Measurements from ENCODE around the gene RHCG.
"Not testable (repeated sequence)": the region's sequence is repeated elsewhere in the genome, so short reads cannot be mapped to it uniquely, and the experiment has no call there.

The RHCG gene

DNA sequence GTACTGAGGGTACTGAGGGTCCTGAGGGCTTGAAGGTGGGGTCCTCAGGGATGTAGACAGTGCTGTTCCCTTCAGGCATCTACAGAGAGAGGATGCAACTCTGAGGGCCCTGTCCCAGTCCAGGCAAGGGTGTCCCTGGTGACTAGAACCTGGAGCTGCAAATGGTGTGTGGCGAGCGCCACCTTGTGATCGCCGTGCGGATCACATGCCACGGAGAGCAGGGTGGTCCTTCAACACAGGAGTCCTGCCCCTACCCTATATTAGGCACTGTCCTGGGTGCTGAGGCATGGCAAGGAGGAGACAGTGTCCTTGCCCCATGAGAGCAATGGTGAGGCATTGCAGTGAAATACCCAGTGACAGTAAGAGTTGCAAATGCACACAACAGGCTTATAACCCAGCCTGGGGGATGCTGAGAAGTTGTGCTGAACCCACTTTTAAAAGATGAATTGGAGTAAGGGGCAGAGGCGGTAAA, 23.6 kb downstream of the RHCG start:
- H3K27ac ChIP-seq (ENCODE audit: low read depth, low read length), result no peak overlapping the region

DNA sequence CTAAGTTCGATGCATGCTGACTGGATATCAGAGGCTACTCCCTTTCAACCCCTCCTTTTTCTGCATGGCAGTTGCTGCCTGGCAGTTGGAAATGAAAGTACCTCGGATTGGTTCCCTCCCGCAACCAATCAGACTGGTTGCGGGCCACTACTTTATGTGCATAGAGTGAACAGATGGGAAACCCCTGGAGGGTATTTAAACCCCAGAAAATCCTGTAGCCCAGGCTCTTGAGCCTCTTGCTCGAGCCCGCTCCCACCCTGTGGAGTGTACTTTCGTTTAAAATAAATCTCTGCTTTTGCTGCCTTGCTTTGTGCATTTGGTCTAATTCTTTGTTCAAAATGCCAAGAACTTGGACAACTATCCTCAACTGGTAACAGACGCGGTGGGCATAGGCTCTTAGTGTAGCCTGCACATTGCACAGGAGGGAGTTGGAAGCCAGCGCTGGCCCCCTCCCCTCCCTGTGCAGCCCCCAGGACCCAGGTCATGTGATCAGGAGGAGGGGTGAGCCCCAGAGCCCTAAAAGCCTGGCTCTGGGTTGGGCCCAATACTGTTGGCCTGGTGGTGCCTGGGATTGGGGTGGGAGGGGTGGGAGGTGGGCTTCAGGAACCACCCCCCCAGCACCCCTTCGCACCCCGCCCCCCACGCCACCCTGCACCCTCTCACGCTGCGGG, 26.8 kb downstream of the RHCG start:
- peaks cover 22% of the 10 kb centered on the region for H3K4me1 ChIP-seq (ENCODE audit: control insufficient read depth, insufficient read depth, low read length)
- no peaks in the 10 kb centered on the region for H3K9me3 ChIP-seq (ENCODE audit: control insufficient read depth, insufficient read depth, low read length)
- peaks cover 7% of the 10 kb centered on the region for H3K27me3 ChIP-seq (ENCODE audit: control insufficient read depth, insufficient read depth, low read length)
- no peaks in the 10 kb centered on the region for H3K36me3 ChIP-seq (ENCODE audit: control insufficient read depth, insufficient read depth, low read length)
- H3K4me3 ChIP-seq (ENCODE audit: low read depth, low read length), result peak overlapping the region; percentile 30; the same call in 1 of the 2 replicates
- peak overlapping the region; percentile 83 for H3K27ac ChIP-seq (ENCODE audit: low read depth, low read length)
- peak overlapping the region; percentile 53 for H3K9ac ChIP-seq (ENCODE audit: low read depth, low read length)

More for the DNA sequence above, 23.6 kb downstream of the RHCG start:
- Histone ChIP-seq H3K4me1 (ENCODE audit: control insufficient read depth, insufficient read depth, low read length) (peaks cover 22% of the 10 kb centered on the region), H3K9me3 (ENCODE audit: control insufficient read depth, insufficient read depth, low read length) (no peaks in the 10 kb centered on the region), H3K36me3 (ENCODE audit: control insufficient read depth, insufficient read depth, low read length) (no peaks in the 10 kb centered on the region), H3K27me3 (ENCODE audit: control insufficient read depth, insufficient read depth, low read length) (peaks cover 10% of the 10 kb centered on the region), H3K9ac (ENCODE audit: low read depth, low read length) (no peak overlapping the region), H3K4me3 (ENCODE audit: low read depth, low read length) (no peak overlapping the region)

DNA sequence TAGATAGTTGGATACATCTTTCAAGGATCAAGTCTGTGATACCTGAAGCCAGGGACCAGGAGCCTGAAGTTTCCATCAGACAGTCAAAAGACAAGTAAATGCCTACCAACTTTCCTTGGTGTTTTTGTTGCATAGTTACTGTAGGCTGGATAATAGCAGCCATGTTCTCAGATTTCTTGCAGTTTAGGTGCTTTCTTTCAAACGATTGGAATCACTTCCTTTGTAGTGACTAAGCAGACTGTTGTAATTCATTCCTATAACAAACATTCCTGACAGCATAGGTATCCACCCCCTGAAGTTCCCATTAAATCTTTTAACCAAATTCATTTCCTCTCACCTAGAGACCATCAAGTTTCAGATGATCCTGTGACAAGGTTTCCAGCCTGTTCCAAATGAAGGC, 27.6 kb downstream of the RHCG start:
- peak overlapping the region; percentile 53 for H3K9ac ChIP-seq (ENCODE audit: low read depth, low read length)
- H3K4me1 ChIP-seq (ENCODE audit: control insufficient read depth, insufficient read depth, low read length), result peaks cover 22% of the 10 kb centered on the region
- not testable (repeated sequence) for H3K9me3 ChIP-seq (ENCODE audit: control insufficient read depth, insufficient read depth, low read length); H3K27me3 ChIP-seq (ENCODE audit: control insufficient read depth, insufficient read depth, low read length); H3K36me3 ChIP-seq (ENCODE audit: control insufficient read depth, insufficient read depth, low read length)
- 0 out of 2 replicates have a peak overlapping the region, but pooled peaks have one; percentile 13 for H3K4me3 ChIP-seq (ENCODE audit: low read depth, low read length)
- H3K27ac ChIP-seq (ENCODE audit: low read depth, low read length), result peak overlapping the region; percentile 83

DNA sequence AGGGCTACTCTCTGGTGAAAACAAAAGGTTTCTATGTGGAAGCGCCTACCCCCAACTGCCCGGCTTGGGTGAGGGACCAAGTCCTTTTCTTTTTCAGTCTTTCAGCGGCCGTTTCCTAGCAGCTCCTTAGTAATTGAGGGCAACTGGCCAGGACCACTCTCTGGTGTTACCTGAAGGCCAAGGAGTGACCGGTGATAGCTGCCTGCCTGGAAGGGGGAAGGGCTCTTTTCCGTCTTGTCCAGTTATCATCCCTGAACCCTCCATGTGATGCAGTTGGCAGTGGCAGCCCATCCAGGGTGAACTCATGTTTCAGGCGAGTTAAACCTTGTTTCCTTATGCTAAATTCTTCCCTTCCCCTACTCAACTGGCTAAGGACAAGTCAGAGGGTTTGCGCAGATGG, 33.3 kb downstream of the RHCG start:
- Histone ChIP-seq H3K27me3 (ENCODE audit: control insufficient read depth, insufficient read depth, low read length) (peaks cover 50% of the 10 kb centered on the region), H3K4me3 (ENCODE audit: low read depth, low read length) (no peak overlapping the region), H3K36me3 (ENCODE audit: control insufficient read depth, insufficient read depth, low read length) (no peaks in the 10 kb centered on the region), H3K4me1 (ENCODE audit: control insufficient read depth, insufficient read depth, low read length) (peaks cover 17% of the 10 kb centered on the region; the same call in 1 of the 2 replicates), H3K9ac (ENCODE audit: low read depth, low read length) (no peak overlapping the region), H3K9me3 (ENCODE audit: control insufficient read depth, insufficient read depth, low read length) (no peaks in the 10 kb centered on the region), H3K27ac (ENCODE audit: low read depth, low read length) (no peak overlapping the region)

DNA sequence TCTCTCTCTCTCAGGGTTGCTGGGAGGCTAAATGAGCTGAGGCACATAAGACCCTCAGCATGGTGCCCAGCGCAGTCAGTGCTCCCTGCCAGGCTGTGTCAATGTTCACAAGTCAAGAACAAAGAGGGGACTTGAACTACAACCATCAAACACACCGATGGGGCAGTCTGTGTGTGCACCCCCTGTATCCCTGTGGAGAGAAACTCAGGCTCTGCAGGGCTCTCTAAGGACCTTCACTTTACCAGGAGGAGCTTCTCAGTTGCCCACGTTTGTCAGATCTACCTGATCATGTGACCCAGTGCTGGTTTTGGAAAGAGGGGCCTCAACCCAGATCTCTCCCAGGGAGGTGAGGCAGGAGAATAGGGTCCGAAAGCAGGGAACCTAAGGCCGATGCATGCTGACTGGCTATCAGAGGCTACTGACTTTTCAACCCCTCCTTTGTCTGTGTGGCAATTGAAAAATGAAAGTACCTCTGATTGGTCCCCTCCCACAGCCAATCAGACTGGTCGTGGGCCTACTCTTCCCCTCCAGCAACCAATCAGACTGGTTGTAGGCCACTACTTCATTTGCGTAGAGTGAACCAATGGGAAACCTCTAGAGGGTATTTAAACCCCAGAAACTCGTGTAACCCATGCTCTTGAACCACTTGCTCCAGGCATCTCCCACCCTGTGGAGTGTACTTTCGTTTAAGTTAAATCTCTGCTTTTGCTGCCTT, 34.0 kb downstream of the RHCG start:
- Histone ChIP-seq H3K27ac (ENCODE audit: low read depth, low read length) (no peak overlapping the region), H3K4me3 (ENCODE audit: low read depth, low read length) (no peak overlapping the region), H3K9me3 (ENCODE audit: control insufficient read depth, insufficient read depth, low read length) (no peaks in the 10 kb centered on the region), H3K4me1 (ENCODE audit: control insufficient read depth, insufficient read depth, low read length) (peaks cover 17% of the 10 kb centered on the region; the same call in 1 of the 2 replicates), H3K9ac (ENCODE audit: low read depth, low read length) (no peak overlapping the region), H3K27me3 (ENCODE audit: control insufficient read depth, insufficient read depth, low read length) (peaks cover 58% of the 10 kb centered on the region), H3K36me3 (ENCODE audit: control insufficient read depth, insufficient read depth, low read length) (no peaks in the 10 kb centered on the region)

DNA sequence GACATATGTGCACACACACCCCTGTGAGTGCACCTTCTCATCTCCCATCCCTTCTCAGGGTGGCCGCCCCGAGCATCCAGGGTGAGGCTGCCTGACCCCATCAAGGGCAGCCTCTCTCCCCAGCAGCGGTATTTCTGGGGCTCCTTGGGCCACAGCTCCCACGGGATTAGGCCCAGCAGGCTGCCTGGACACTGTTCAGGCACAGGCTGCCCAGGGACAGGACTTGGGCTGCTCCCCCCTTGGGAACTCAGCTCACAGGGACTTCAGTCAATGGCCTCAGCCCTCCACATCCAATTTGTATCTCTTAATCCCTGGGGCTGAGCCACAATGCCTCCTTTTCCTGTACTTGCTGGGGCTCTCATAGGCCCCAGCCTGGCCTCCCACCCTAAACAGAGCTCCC, 35.0 kb downstream of the RHCG start:
- Histone ChIP-seq H3K27ac (ENCODE audit: low read depth, low read length) (no peak overlapping the region), H3K9me3 (ENCODE audit: control insufficient read depth, insufficient read depth, low read length) (no peaks in the 10 kb centered on the region), H3K9ac (ENCODE audit: low read depth, low read length) (no peak overlapping the region), H3K27me3 (ENCODE audit: control insufficient read depth, insufficient read depth, low read length) (peaks cover 59% of the 10 kb centered on the region), H3K4me1 (ENCODE audit: control insufficient read depth, insufficient read depth, low read length) (peaks cover 17% of the 10 kb centered on the region; the same call in 1 of the 2 replicates), H3K36me3 (ENCODE audit: control insufficient read depth, insufficient read depth, low read length) (no peaks in the 10 kb centered on the region), H3K4me3 (ENCODE audit: low read depth, low read length) (no peak overlapping the region)

DNA sequence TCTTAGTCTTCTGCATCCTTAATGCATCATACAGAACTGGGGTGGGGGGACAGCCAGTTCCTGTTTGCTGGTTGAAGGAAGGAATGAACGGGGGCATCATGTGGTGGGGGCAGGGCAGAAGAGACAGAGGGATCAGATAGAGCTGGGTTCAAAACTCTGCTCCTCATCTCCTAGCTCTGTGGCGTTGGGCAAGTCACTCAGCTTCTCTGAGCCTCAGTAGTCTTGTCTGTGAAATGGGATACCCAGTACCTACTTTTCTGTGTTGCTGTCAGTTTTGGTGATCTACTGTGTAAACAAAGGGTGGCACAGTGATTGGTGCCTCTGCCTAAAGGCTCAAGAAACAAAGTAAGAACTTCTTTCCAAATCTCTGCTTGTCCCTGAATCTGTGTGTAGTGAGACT, 36.3 kb downstream of the RHCG start:
- peaks cover 17% of the 10 kb centered on the region; the same call in 1 of the 2 replicates for H3K4me1 ChIP-seq (ENCODE audit: control insufficient read depth, insufficient read depth, low read length)
- H3K4me3 ChIP-seq (ENCODE audit: low read depth, low read length), result no peak overlapping the region
- H3K27me3 ChIP-seq (ENCODE audit: control insufficient read depth, insufficient read depth, low read length), result peaks cover 65% of the 10 kb centered on the region
- H3K9ac ChIP-seq (ENCODE audit: low read depth, low read length), result no peak overlapping the region
- no peaks in the 10 kb centered on the region for H3K36me3 ChIP-seq (ENCODE audit: control insufficient read depth, insufficient read depth, low read length)
- no peaks in the 10 kb centered on the region for H3K9me3 ChIP-seq (ENCODE audit: control insufficient read depth, insufficient read depth, low read length)
- no peak overlapping the region for H3K27ac ChIP-seq (ENCODE audit: low read depth, low read length)

DNA sequence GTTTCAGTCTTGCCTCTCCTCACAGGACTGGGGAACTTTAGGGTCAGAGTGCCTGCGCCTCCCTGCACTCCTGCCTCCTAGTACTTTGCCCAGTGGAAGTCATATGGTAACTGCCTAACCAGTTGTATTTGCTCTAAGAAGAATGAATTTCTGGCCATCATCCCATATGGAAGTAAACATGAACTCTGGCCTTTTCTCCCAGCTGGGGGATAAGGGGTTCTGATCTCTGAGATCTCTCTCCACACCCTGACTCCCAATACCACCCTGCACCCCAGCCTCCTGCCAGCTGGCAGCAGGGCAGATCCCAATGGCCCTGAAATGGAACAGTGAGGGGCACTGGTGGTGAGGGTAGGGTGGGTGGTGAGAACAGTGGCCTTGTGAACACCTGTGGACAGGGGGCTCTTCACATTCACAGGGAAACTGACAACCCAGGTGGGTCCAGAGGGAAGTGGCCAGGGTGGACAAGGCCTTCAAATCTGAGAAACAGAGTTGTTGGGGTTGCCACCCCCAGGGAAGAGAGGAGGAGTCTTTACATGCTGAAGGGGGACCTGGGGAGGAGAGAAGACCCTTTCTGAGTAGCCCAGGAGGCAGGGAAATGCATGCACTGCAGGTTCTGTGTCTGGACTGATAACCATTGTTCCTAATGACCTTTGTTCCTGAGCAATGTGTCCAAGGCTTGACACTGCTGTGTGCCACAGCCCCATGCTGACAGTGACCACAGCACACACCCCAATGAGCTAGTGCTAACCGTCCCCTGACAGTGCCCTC, 36.9 kb downstream of the RHCG start:
- no peak overlapping the region for H3K27ac ChIP-seq (ENCODE audit: low read depth, low read length)
- H3K27me3 ChIP-seq (ENCODE audit: control insufficient read depth, insufficient read depth, low read length), result peaks cover 69% of the 10 kb centered on the region
- no peak overlapping the region for H3K4me3 ChIP-seq (ENCODE audit: low read depth, low read length)
- H3K9me3 ChIP-seq (ENCODE audit: control insufficient read depth, insufficient read depth, low read length), result no peaks in the 10 kb centered on the region
- no peaks in the 10 kb centered on the region for H3K36me3 ChIP-seq (ENCODE audit: control insufficient read depth, insufficient read depth, low read length)
- H3K9ac ChIP-seq (ENCODE audit: low read depth, low read length), result no peak overlapping the region
- H3K4me1 ChIP-seq (ENCODE audit: control insufficient read depth, insufficient read depth, low read length), result peaks cover 17% of the 10 kb centered on the region; the same call in 1 of the 2 replicates

DNA sequence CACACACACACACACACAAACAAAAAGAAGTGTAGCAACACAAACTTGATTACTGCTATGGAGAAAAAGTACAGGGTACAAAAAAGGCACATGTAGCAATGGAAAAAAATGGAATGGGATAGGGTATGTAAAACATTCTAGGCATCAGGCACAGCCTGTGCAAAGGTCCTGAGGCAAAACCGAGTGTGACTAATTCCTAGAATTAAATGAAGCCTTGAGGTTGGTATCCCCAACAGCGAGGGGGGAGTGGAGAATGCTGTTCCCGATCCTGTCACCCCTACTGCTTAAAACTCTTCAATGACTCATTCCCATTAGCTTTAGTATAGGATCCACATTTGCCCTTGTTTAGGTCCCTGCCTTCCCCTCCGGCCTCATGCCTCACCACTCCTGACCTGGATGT, 37.9 kb downstream of the RHCG start:
- peaks cover 70% of the 10 kb centered on the region for H3K27me3 ChIP-seq (ENCODE audit: control insufficient read depth, insufficient read depth, low read length)
- H3K9me3 ChIP-seq (ENCODE audit: control insufficient read depth, insufficient read depth, low read length), result no peaks in the 10 kb centered on the region
- no peak overlapping the region for H3K9ac ChIP-seq (ENCODE audit: low read depth, low read length)
- H3K4me3 ChIP-seq (ENCODE audit: low read depth, low read length), result no peak overlapping the region
- H3K27ac ChIP-seq (ENCODE audit: low read depth, low read length), result no peak overlapping the region
- peaks cover 17% of the 10 kb centered on the region; the same call in 1 of the 2 replicates for H3K4me1 ChIP-seq (ENCODE audit: control insufficient read depth, insufficient read depth, low read length)
- H3K36me3 ChIP-seq (ENCODE audit: control insufficient read depth, insufficient read depth, low read length), result no peaks in the 10 kb centered on the region

DNA sequence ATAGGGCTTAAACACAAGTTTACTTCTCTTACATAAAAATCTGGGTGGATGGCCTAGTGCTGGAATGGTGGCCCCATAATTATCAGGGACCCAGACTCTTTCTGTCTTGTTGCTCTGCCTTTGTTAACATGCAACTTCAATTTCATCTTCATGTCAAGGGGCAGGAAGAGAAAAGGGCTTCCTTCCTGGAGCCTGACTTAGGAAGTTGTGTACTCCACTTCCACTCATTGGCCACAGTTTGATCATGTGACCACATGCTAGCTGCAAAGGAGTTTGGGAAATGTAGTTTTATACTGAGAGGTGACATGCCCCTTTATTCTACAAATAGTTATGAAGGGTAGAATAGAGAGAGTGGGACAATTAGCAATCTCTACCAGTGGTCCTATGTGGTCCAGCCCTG, 39.3 kb downstream of the RHCG start:
- Histone ChIP-seq H3K9ac (ENCODE audit: low read depth, low read length) (no peak overlapping the region), H3K27me3 (ENCODE audit: control insufficient read depth, insufficient read depth, low read length) (peaks cover 58% of the 10 kb centered on the region), H3K27ac (ENCODE audit: low read depth, low read length) (no peak overlapping the region), H3K36me3 (ENCODE audit: control insufficient read depth, insufficient read depth, low read length) (no peaks in the 10 kb centered on the region), H3K9me3 (ENCODE audit: control insufficient read depth, insufficient read depth, low read length) (no peaks in the 10 kb centered on the region), H3K4me1 (ENCODE audit: control insufficient read depth, insufficient read depth, low read length) (peaks cover 13% of the 10 kb centered on the region; the same call in 1 of the 2 replicates), H3K4me3 (ENCODE audit: low read depth, low read length) (no peak overlapping the region)
